Fibroblast of lung (primary cell): ENCODE measurements around the gene DNM3.

Experiments used
- CTCF ChIP-seq, 2 donors: IDR thresholded peaks in 1 of 2; conservative IDR thresholded peaks in 1 of 2; 1 replicate in 1 of 2; 2 replicates in 1 of 2; pipeline ENCODE4 v1.5.1; 2011 to 2012; ENCODE audit warnings: low read length in 2 of 2, control low read depth in 1 of 2, inconsistent platforms in 1 of 2, low read depth in 1 of 2, mild to moderate bottlenecking in 1 of 2
- EZH2 ChIP-seq: IDR thresholded peaks from 2 replicates; pipeline ENCODE4 v1.5.1; 2012; ENCODE audit warnings: low read length, control low read depth, mild to moderate bottlenecking; ENCODE audit errors: missing control alignments

GRCh38 chr1:172146141-172146850 lies 305.0 kb downstream of the DNM3 start:
- TF ChIP-seq CTCF (conservative IDR thresholded peaks at IDR 0.05 in 1 of 2, IDR thresholded peaks at IDR 0.05 in 1 of 2; ENCODE audit: low read depth in 1 of 2, low read length in 2 of 2) (no peak), EZH2 (no peak)
